ENCODE data around the gene KCNB1.

Gene KCNB1

GRCh38 chr20:49405696-49406095 is 76.8 kb downstream of the KCNB1 start:
- H3K4me1 Mint-ChIP-seq (ENCODE audit: low read depth): no peaks in the 10 kb centered on the region
- no peaks in the 10 kb centered on the region for H3K9me3 Mint-ChIP-seq (ENCODE audit: low read depth)
- H3K36me3 Mint-ChIP-seq: no peaks in the 10 kb centered on the region
- H3K4me3 Mint-ChIP-seq: no peak overlapping the region
- no peak overlapping the region for H3K27ac Mint-ChIP-seq
- H3K27me3 Mint-ChIP-seq: peaks cover 3% of the 10 kb centered on the region

- H3K4me1 Mint-ChIP-seq (ENCODE audit: low read depth): no peaks in the 10 kb centered on the region
- no peaks in the 10 kb centered on the region for H3K9me3 Mint-ChIP-seq (ENCODE audit: low read depth)
- peaks cover 3% of the 10 kb centered on the region for H3K27me3 Mint-ChIP-seq
- no peaks in the 10 kb centered on the region for H3K36me3 Mint-ChIP-seq
- H3K27ac Mint-ChIP-seq: no peak overlapping the region
- H3K4me3 Mint-ChIP-seq: no peak overlapping the region
These were observed 77.3 kb downstream of the KCNB1 start for GRCh38 chr20:49405062-49405683.

GRCh38 chr20:49404461-49404860 is 78.0 kb downstream of the KCNB1 start:
- Mint-ChIP-seq H3K4me3 (no peak overlapping the region), H3K27ac (no peak overlapping the region), H3K4me1 (ENCODE audit: low read depth) (no peaks in the 10 kb centered on the region), H3K9me3 (ENCODE audit: low read depth) (no peaks in the 10 kb centered on the region), H3K27me3 (peaks cover 3% of the 10 kb centered on the region), H3K36me3 (no peaks in the 10 kb centered on the region)

GRCh38 chr20:49403911-49404310 is 78.6 kb downstream of the KCNB1 start:
- Mint-ChIP-seq H3K4me3 (no peak overlapping the region), H3K9me3 (ENCODE audit: low read depth) (no peaks in the 10 kb centered on the region), H3K27me3 (peaks cover 3% of the 10 kb centered on the region), H3K4me1 (ENCODE audit: low read depth) (no peaks in the 10 kb centered on the region), H3K27ac (no peak overlapping the region), H3K36me3 (no peaks in the 10 kb centered on the region)

- Mint-ChIP-seq H3K4me3 (no peak overlapping the region), H3K27me3 (peaks cover 3% of the 10 kb centered on the region)
These were observed 79.5 kb downstream of the KCNB1 start for GRCh38 chr20:49403012-49403411.

GRCh38 chr20:49400904-49401303 is 81.6 kb downstream of the KCNB1 start:
- H3K4me3 Mint-ChIP-seq: no peak overlapping the region
- H3K27ac Mint-ChIP-seq: no peak overlapping the region
- no peaks in the 10 kb centered on the region for H3K36me3 Mint-ChIP-seq
- no peaks in the 10 kb centered on the region for H3K4me1 Mint-ChIP-seq (ENCODE audit: low read depth)
- H3K27me3 Mint-ChIP-seq: peaks cover 3% of the 10 kb centered on the region
- no peaks in the 10 kb centered on the region for H3K9me3 Mint-ChIP-seq (ENCODE audit: low read depth)

More at GRCh38 chr20:49403012-49403411, 79.5 kb downstream of the KCNB1 start:
- H3K36me3 Mint-ChIP-seq: no peaks in the 10 kb centered on the region
- H3K27ac Mint-ChIP-seq: no peak overlapping the region
- no peaks in the 10 kb centered on the region for H3K9me3 Mint-ChIP-seq (ENCODE audit: low read depth)
- no peaks in the 10 kb centered on the region for H3K4me1 Mint-ChIP-seq (ENCODE audit: low read depth)

- Mint-ChIP-seq H3K36me3 (no peaks in the 10 kb centered on the region), H3K4me3 (no peak overlapping the region), H3K27me3 (peaks cover 3% of the 10 kb centered on the region), H3K27ac (no peak overlapping the region), H3K9me3 (ENCODE audit: low read depth) (no peaks in the 10 kb centered on the region), H3K4me1 (ENCODE audit: low read depth) (no peaks in the 10 kb centered on the region)
These were observed 82.1 kb downstream of the KCNB1 start for GRCh38 chr20:49400410-49400809.

- Mint-ChIP-seq H3K27ac (no peak overlapping the region), H3K36me3 (no peaks in the 10 kb centered on the region), H3K4me3 (no peak overlapping the region), H3K27me3 (no peaks in the 10 kb centered on the region), H3K9me3 (ENCODE audit: low read depth) (no peaks in the 10 kb centered on the region), H3K4me1 (ENCODE audit: low read depth) (no peaks in the 10 kb centered on the region)
These were observed 83.1 kb downstream of the KCNB1 start for GRCh38 chr20:49399329-49399728.

- no peaks in the 10 kb centered on the region for H3K36me3 Mint-ChIP-seq
- peaks cover 2% of the 10 kb centered on the region for H3K27me3 Mint-ChIP-seq
- no peak overlapping the region for H3K4me3 Mint-ChIP-seq
- H3K4me1 Mint-ChIP-seq (ENCODE audit: low read depth): no peaks in the 10 kb centered on the region
- H3K27ac Mint-ChIP-seq: no peak overlapping the region
- H3K9me3 Mint-ChIP-seq (ENCODE audit: low read depth): no peaks in the 10 kb centered on the region
These were observed 83.9 kb downstream of the KCNB1 start for GRCh38 chr20:49398401-49399144.

GRCh38 chr20:49397525-49397924 is 84.9 kb downstream of the KCNB1 start:
- Mint-ChIP-seq H3K9me3 (ENCODE audit: low read depth) (no peaks in the 10 kb centered on the region), H3K4me1 (ENCODE audit: low read depth) (no peaks in the 10 kb centered on the region), H3K27me3 (peaks cover 7% of the 10 kb centered on the region), H3K27ac (no peak overlapping the region), H3K36me3 (no peaks in the 10 kb centered on the region), H3K4me3 (no peak overlapping the region)

- Mint-ChIP-seq H3K36me3 (no peaks in the 10 kb centered on the region), H3K27me3 (peaks cover 14% of the 10 kb centered on the region), H3K4me3 (no peak overlapping the region), H3K4me1 (ENCODE audit: low read depth) (no peaks in the 10 kb centered on the region), H3K9me3 (ENCODE audit: low read depth) (no peaks in the 10 kb centered on the region), H3K27ac (no peak overlapping the region)
These were observed 86.2 kb downstream of the KCNB1 start for GRCh38 chr20:49396230-49396629.

- H3K27me3 Mint-ChIP-seq: peaks cover 14% of the 10 kb centered on the region
- H3K27ac Mint-ChIP-seq: no peak overlapping the region
- no peaks in the 10 kb centered on the region for H3K36me3 Mint-ChIP-seq
- no peaks in the 10 kb centered on the region for H3K4me1 Mint-ChIP-seq (ENCODE audit: low read depth)
- no peak overlapping the region for H3K4me3 Mint-ChIP-seq
- H3K9me3 Mint-ChIP-seq (ENCODE audit: low read depth): no peaks in the 10 kb centered on the region
These were observed 86.8 kb downstream of the KCNB1 start for GRCh38 chr20:49395659-49396058.

- Mint-ChIP-seq H3K36me3 (no peaks in the 10 kb centered on the region), H3K9me3 (ENCODE audit: low read depth) (no peaks in the 10 kb centered on the region), H3K27ac (no peak overlapping the region), H3K4me3 (no peak overlapping the region), H3K4me1 (ENCODE audit: low read depth) (no peaks in the 10 kb centered on the region), H3K27me3 (peaks cover 14% of the 10 kb centered on the region)
These were observed 87.3 kb downstream of the KCNB1 start for GRCh38 chr20:49395183-49395582.

GRCh38 chr20:49394757-49395156 is 87.7 kb downstream of the KCNB1 start:
- Mint-ChIP-seq H3K27me3 (peaks cover 14% of the 10 kb centered on the region), H3K36me3 (no peaks in the 10 kb centered on the region), H3K4me3 (no peak overlapping the region), H3K9me3 (ENCODE audit: low read depth) (no peaks in the 10 kb centered on the region), H3K27ac (no peak overlapping the region), H3K4me1 (ENCODE audit: low read depth) (no peaks in the 10 kb centered on the region)

GRCh38 chr20:49394264-49394663 is 88.2 kb downstream of the KCNB1 start:
- Mint-ChIP-seq H3K27me3 (peaks cover 14% of the 10 kb centered on the region), H3K4me1 (ENCODE audit: low read depth) (no peaks in the 10 kb centered on the region), H3K4me3 (no peak overlapping the region), H3K36me3 (no peaks in the 10 kb centered on the region), H3K9me3 (ENCODE audit: low read depth) (no peaks in the 10 kb centered on the region), H3K27ac (no peak overlapping the region)

- no peak overlapping the region for H3K27ac Mint-ChIP-seq
- H3K4me1 Mint-ChIP-seq (ENCODE audit: low read depth): no peaks in the 10 kb centered on the region
- no peaks in the 10 kb centered on the region for H3K36me3 Mint-ChIP-seq
- H3K4me3 Mint-ChIP-seq: no peak overlapping the region
- peaks cover 16% of the 10 kb centered on the region for H3K27me3 Mint-ChIP-seq
- H3K9me3 Mint-ChIP-seq (ENCODE audit: low read depth): no peaks in the 10 kb centered on the region
These were observed 88.7 kb downstream of the KCNB1 start for GRCh38 chr20:49393803-49394202.
